ENCODE data around the gene PEX11G. TPM values are rescaled to one million over a fixed set of nuclear protein-coding genes. Genes with fewer than 3 reads are reported as not detected.

The PEX11G gene
- polyA plus RNA-seq, 1 donor, result 4.3 TPM

DNA sequence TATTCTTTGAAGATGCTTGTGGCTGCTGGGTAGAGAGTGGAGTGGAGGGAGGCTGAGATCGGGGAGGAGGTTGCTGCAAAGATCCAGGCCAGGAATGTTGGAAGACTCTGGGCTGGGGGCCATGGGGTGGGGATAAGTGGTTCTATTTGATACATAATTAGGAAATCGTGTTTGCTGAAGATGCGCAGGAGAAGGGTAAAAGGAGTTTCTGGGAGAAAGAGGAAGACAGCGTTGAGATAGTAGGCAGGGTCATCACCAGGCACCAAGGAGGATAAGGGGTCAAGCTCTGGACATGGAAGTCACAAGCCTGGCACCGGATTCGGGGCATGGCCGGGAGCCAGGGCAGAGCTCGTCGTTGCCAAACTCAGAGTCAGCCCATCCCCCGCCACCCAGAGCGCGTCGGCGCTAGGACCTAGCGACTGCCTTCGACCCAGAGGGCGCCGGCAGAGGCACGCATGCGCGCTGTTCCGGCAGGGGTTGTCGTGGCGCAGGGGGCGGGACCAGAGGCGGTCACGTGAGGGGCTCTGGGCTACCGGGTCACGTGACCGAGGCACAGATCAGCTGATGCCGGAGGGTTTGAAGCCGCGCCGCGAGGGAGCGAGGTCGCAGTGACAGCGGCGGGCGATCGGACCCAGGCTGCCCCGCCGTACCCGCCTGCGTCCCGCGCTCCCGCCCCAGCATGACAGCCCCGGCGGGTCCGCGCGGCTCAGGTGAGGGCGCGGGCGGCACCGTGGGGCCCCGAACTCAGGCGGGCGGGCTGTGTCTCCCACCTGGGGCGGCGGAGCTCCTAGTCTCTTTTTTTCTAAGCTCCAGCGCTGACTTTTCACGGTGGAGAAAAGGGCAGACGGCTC, 33.5 kb upstream of the PEX11G start, which contains the start of gene MCOLN1:
TSS of gene MCOLN1 (plus strand) at position 553 of the 851 bp plus-strand sequence. CDS start at position 680, 127 bp downstream.
- DNase-seq, result peak; percentile 98

DNA sequence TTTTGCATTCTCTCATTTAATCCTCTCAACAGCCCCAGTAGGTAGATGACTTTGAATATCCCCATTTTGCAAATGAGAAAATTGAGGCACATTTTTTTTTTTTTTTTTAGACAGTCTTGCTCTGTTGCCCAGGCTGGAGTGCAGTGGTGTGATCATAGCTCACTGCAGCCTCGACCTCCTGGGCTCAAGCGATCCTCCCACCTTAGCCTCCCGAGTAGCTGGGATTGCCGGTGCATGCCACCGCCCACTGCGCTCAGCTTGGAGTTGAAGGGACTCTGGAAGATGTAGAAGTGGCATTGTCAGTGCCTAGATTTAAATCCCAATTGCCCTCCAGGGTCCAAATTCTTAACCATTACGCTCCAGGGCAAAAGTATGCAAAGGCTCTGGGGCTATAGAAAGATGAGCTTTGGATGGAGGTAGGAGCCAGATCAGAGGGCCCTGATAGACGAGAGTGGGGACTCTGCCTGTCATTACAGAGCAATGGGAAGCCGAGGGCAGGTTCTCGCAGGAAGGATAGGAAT, 32.8 kb upstream of the PEX11G start:
- DNase-seq, result no peak

GRCh38 chr19:7520131-7521051, 31.6 kb upstream of the PEX11G start:
- DNase-seq, result no peak

DNA sequence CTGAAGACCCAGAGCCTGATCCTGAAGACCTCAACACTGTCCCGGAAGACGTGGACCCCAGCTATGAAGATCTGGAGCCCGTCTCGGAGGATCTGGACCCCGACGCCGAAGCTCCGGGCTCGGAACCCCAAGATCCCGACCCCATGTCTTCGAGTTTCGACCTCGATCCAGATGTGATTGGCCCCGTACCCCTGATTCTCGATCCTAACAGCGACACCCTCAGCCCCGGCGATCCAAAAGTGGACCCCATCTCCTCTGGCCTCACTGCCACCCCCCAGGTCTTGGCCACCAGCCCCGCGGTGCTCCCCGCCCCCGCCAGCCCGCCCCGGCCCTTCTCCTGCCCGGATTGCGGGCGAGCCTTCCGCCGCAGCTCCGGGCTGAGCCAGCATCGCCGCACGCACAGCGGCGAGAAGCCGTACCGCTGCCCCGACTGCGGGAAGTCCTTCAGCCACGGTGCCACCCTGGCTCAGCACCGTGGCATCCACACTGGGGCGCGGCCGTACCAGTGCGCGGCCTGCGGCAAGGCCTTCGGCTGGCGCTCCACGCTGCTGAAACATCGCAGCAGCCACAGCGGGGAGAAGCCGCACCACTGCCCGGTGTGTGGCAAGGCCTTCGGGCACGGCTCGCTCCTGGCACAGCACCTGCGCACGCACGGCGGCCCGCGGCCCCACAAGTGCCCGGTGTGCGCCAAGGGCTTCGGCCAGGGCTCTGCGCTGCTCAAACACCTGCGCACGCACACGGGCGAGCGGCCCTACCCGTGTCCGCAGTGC, 30.7 kb upstream of the PEX11G start:
- DNase-seq, result no peak

DNA sequence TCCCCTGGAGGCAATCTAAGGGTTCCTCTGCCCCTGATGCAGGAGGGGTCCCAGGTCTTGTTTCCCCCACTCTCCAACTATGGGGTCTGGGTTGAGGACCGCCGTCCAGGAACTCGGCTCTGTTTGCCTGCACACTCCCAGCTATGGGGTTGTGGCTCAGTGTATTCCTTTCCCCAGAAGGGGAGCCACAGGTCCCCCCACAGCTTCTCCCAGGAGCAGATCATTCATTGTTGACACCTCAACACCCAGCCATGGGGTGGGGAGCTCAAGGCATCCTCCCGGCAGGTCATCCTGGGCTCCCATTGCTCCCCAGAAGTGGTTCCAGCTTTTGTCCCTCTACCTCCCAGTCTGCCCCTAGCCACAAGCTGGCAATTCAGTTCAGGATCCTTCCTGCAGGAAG, 28.0 kb upstream of the PEX11G start:
- no peak for DNase-seq

DNA sequence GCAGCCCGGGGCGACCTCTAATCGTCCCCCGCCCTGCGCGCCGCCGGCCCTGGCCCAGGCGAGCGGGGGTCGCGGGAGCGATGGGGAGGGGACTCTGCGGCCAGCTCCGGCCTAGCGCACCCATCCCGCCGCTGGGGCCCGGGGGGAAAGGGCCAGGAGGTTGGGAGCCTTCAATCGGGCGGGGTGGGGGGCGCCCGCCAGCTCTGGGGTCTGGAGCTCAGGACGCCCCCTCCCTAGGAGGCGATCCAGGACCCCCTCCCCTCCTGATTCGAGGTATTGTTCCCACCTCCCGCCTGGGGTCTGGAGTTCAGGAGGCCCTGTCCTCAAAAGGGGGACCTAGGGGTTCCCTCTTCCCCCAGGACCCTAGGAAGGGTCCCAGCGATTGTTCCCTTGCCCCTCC, 27.5 kb upstream of the PEX11G start:
- DNase-seq, result no peak

DNA sequence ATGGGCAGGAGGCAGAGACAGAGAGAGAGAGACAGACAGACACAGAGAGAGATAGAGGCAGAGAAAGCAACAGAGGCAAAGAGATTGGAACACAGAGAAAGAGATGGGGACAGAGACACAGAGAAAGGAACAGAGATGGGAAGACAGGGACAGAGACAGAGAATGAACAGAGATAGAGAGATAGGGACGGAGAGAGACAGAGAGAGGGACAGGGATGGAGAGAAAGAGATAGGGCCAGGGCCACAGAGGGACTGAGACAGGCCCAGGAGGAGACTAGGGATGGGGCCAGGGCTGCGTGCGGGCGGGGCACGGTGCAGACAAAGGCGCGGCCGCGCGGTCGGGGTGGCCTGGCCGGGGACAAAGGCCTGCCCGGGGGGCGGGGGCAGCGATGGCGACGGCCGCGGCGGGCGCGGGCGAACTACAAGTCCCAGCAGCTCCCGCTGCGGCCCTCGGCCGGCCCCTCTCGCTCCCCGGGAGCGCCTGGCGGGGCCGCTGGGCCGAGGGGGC, 26.9 kb upstream of the PEX11G start, which contains the start of gene ZNF358:
TSS of gene ZNF358 (plus strand) at position 459 of the 507 bp plus-strand sequence. CDS start 3,140 bp downstream, outside the sequence.
- DNase-seq, result no peak

DNA sequence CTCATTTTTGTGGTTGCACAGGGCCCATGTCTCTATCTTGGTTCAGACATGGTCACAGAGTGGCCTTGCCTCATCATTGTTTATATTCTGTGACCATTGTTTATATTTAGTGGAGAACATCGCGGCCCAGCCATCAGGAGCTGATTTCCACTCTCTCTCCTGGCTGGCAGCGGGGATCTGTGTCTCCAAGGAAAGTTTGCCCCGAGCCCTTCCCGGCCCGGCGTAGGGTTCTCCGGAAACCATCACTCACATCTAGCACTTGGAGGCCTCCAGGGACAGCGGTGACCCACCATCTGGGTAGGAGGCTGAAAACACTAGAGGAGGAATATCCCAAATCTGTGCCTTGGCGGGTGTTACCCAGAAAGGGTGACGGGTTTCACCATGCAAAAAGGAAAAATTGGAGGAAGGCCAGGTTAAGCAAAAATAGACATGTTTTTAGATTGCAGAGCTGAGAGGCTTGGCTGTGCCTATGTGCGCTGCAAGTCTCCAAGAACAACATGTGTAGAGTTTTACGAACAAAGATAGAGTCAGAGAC, 26.3 kb upstream of the PEX11G start:
- DNase-seq, result no peak

- DNase-seq, result no peak
These were observed 25.2 kb upstream of the PEX11G start for GRCh38 chr19:7513809-7514642.

DNA sequence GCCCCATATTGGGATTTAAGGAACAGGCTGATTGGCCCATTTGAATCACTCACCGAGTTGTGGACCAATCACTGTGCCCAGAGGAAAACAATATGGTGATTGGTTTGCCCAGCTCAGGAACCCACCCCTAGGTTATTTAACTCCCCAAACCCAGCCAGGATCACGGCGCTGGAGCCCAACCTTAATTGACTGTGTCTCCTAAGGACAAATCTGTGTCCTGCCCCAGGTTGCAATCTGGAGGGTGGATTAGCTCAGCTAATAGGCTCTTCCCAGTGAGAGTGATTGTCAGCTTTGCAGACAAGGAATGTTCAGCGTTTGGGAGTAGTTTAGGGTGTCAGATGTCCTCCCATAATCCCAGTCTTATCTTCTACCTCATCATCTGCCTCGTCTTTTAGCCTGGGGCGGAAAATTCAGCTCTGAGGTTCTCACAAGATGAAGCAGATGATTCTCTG, 23.6 kb upstream of the PEX11G start:
- DNase-seq, result no peak

DNA sequence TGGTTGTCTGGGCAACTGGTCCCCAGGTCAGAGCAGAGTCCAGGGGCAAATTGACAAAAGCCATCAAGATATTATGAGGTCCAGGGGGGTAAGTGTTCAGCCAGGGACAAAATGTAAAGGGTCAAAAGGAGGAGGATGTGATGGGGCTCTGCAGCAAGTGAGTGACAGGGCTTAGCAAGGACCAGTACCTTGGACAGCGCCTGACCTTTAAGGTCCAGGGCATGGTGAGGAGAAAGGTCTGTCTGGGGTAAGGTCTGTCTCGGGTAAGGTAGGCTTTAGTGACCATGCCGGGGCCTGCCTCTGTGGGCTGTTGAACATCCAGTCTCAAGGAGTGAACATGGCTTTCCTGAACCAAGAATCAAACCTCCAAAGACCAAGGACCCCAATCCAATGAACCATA, 20.8 kb upstream of the PEX11G start:
- DNase-seq, result no peak

DNA sequence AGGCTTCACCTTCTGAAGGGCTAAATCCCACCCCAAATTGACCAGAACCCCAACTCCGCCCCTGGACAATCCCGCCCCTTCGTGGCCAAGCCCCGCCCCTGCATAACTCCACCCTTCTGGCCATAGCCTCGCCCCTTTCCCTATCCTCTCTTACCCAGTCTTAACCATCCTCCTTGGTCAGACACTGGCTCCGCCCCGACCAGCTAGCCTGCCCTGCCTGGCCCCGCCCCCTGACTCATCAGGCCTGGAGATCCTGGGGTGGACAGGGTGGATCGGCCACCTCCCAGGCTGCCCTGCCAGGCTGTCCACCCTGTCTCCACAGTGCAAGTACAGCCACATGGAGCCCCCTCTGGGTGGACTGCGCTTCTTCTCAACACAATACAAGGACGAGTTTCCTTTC, 19.0 kb upstream of the PEX11G start:
- no peak for DNase-seq

GRCh38 chr19:7506385-7507328, 17.8 kb upstream of the PEX11G start:
- DNase-seq, result no peak

GRCh38 chr19:7505682-7506384, 17.0 kb upstream of the PEX11G start:
- DNase-seq, result no peak

DNA sequence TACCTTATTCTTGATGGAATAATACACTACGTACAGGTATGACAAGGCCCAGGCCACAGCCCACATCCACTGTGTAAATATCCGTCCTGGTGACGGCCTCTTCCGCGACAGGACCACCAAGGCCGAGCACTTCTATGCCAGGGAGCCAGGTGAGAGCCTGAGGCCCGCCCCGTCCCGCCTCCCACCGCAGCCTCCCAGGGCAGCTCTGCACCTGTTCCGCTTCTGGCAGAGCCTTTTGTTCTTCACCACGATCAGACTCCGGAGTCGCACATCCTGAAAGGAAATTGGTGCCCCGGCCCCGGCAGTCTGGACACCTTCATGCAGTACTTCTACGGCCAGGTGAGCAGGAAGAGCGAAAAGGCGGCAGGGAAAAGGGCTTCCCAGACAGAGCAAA, 16.4 kb upstream of the PEX11G start:
- no peak for DNase-seq

DNA sequence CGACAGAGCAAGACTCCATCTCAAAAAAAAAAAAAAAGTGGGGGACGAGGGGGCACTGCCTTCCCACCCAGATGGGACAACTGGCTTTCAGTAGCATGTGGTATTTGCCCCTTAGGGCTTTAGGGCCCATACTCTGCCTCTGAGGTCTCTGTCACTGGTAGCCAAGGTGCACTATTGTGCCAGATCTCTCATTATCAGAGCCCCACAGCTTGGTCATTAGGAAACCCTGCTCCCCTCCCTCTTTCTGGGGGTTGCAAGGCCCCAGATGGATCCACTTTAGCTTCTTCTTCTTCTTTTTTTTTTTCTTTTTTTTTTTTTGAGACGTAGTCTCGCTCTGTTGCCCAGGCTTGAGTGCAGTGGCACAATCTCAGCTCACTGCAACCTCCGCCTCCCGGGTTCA, 15.8 kb upstream of the PEX11G start:
- no peak for DNase-seq

DNA sequence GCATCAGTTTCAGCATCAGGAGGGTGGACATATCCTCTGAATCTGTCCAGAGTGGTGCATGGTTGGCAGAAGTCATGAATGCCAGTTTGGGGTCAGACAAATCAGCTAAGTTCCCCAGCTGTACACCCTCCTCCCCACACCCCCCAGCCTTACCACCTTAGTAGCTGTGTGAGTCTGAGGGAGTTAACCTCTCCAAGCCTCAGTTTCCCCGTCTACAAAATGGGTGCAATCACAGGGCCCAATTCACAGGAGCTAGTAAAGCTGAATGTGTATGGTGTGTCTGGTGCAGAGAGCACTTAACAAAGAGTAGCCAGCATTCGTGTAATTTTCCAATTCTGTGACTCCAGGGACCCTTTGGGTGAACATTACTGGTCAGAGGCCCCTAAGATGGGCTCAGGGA, 13.7 kb upstream of the PEX11G start:
- DNase-seq, result no peak

GRCh38 chr19:7500811-7501450, 12.1 kb upstream of the PEX11G start:
- DNase-seq, result peak; percentile 78
